Keratinocyte (primary cell): ENCODE data around the gene SLC7A4.

Experiments
- EZH2 ChIP-seq: IDR thresholded peaks from one replicate; pipeline ENCODE4 v1.6.1; 2012; ENCODE audit warnings: inconsistent platforms, mild to moderate bottlenecking, low read length, moderate library complexity
- TF ChIP-seq, protein P1 (sequence below), 3 experiments: IDR thresholded peaks in 1 of 3; conservative IDR thresholded peaks in 1 of 3; optimal IDR thresholded peaks in 1 of 3; 2 replicates in 2 of 3; 3 replicates in 1 of 3; pipeline versions ENCODE3 to v1.5.1; 2011; ENCODE audit warnings: low read length in 3 of 3, mild to moderate bottlenecking in 3 of 3, moderate library complexity in 2 of 3, control low read depth in 1 of 3, inconsistent platforms in 1 of 3; ENCODE audit not compliant: insufficient read depth in 2 of 3; ENCODE audit errors: extremely low read depth in 1 of 3

DNA sequence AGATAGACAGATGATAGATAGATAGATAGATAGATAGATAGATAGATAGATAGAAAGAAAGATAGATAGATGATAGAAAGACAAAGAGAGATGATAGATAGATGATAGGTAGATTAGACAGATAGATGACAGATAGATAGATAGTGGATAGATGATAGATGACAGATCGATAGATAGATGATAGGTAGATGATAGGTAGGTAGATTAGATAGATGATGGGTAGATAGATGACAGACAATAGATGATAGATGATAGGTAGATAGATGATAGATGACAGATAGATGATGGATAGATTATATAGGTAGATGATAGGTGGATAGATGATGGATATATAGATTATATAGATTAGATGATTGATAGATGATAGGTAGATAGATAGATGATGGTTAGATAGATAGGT lies 46.0 kb downstream of the SLC7A4 start:
- TF ChIP-seq, protein P1, sequence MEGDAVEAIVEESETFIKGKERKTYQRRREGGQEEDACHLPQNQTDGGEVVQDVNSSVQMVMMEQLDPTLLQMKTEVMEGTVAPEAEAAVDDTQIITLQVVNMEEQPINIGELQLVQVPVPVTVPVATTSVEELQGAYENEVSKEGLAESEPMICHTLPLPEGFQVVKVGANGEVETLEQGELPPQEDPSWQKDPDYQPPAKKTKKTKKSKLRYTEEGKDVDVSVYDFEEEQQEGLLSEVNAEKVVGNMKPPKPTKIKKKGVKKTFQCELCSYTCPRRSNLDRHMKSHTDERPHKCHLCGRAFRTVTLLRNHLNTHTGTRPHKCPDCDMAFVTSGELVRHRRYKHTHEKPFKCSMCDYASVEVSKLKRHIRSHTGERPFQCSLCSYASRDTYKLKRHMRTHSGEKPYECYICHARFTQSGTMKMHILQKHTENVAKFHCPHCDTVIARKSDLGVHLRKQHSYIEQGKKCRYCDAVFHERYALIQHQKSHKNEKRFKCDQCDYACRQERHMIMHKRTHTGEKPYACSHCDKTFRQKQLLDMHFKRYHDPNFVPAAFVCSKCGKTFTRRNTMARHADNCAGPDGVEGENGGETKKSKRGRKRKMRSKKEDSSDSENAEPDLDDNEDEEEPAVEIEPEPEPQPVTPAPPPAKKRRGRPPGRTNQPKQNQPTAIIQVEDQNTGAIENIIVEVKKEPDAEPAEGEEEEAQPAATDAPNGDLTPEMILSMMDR (optimal IDR thresholded peaks at IDR 0.05 in 1 of 3, IDR thresholded peaks at IDR 0.05 in 1 of 3, conservative IDR thresholded peaks at IDR 0.05 in 1 of 3; ENCODE audit: extremely low read depth in 1 of 3, insufficient read depth in 2 of 3, low read length in 3 of 3) = no peak
- TF ChIP-seq EZH2 = no peak
